Panc1 (cell line): Measurements from ENCODE around the gene ERC2. TPM values are rescaled to one million over a fixed set of nuclear protein-coding genes. Genes with fewer than 3 reads are reported as not detected.

Source experiments
- ATAC-seq: fragments of 200-7000 bp; cut with Tn5 transposase; 2 replicates; pipeline ENCODE4 v1.9.1; 2020; ENCODE audit warnings: mild to moderate bottlenecking, moderate library complexity
- BruUV-seq: library from RNA; stranded (reverse); fragments of 400-500 nt; replicated peaks from 2 replicates; lab custom pipeline; 2021; lab: Mats Ljungman, UMichigan
- CTCF ChIA-PET: fragments of 300-600 bp; sonication (Branson Sonifier 250); formaldehyde crosslinking; loops from one replicate; lab custom pipeline; 2022; ENCODE audit warnings: antibody characterized with exemption; lab: Charles Lee
- POLR2A ChIA-PET: fragments of 300-600 bp; sonication (Branson Sonifier 250); formaldehyde crosslinking; loops from one replicate; lab custom pipeline; 2022; ENCODE audit warnings: antibody characterized with exemption; lab: Charles Lee
- DNase-seq: peaks from one replicate; pipeline ENCODE4 v3.0.0-alpha.2; 2010; ENCODE audit warnings: low read depth, low spot score
- H3K27ac ChIP-seq: 2 replicates; pipeline ENCODE4 v1.5.1; 2011; ENCODE audit warnings: mild to moderate bottlenecking, low read length, inconsistent platforms
- H3K27me3 ChIP-seq: fragments of 200-500 bp; sonication (Bioruptor generic); 2 replicates; pipeline ENCODE4 v1.6.0; 2014; ENCODE audit warnings: low read length, inconsistent platforms; ENCODE audit not compliant: control insufficient read depth, insufficient read depth
- H3K36me3 ChIP-seq: fragments of 200-500 bp; sonication (Bioruptor generic); 2 replicates; pipeline ENCODE4 v1.5.1; 2014; ENCODE audit warnings: inconsistent platforms, mild to moderate bottlenecking, low read length, moderate library complexity; ENCODE audit not compliant: control insufficient read depth, insufficient read depth
- H3K4me1 ChIP-seq: 2 replicates; pipeline ENCODE4 v1.5.1; 2011; ENCODE audit warnings: inconsistent platforms, mild to moderate bottlenecking, low read length, moderate library complexity; ENCODE audit not compliant: control insufficient read depth, insufficient read depth
- H3K4me3 ChIP-seq, 2 experiments: 2 replicates each; pipeline ENCODE4 v1.5.1; 2011 to 2012; ENCODE audit warnings: low read depth in 2 of 2, low read length in 2 of 2, mild to moderate bottlenecking in 2 of 2, inconsistent platforms in 1 of 2, moderate library complexity in 1 of 2
- H3K9me3 ChIP-seq: fragments of 200-500 bp; sonication (Bioruptor generic); 2 replicates; pipeline ENCODE4 v1.5.1; 2014; ENCODE audit warnings: low read depth, mild to moderate bottlenecking, inconsistent platforms, low read length, moderate library complexity; ENCODE audit not compliant: control insufficient read depth, insufficient read depth
- POLR2AphosphoS5 ChIP-seq: IDR thresholded peaks from 2 replicates; pipeline ENCODE4 v1.6.1; 2012; ENCODE audit warnings: mild to moderate bottlenecking, low read depth, low read length, moderate library complexity
- SIN3A ChIP-seq: IDR thresholded peaks from 2 replicates; pipeline ENCODE4 v1.6.1; 2012; ENCODE audit warnings: low read depth, mild to moderate bottlenecking, low read length, moderate library complexity, borderline replicate concordance; ENCODE audit not compliant: insufficient read depth
- TCF7L2 ChIP-seq: IDR thresholded peaks from 2 replicates; pipeline ENCODE4 v1.6.1; 2011; ENCODE audit warnings: mild to moderate bottlenecking, low read depth, low read length, inconsistent platforms
- in situ Hi-C: cut with HindIII; loops from 2 replicates; pipeline ENCODE4 v1.10.0; 2016; ENCODE audit warnings: low sequenced_read_pairs, low pct_unique_long_range_greater_than_20kb
- intact Hi-C: fragments of 100-400 bp; cut with micrococcal nuclease; formaldehyde crosslinking; loops from one replicate; pipeline ENCODE4 v1.10.0; 2022; ENCODE audit not compliant: unreplicated experiment
- total RNA-seq: library from RNA; stranded (reverse); gene quantifications from one replicate; pipeline ENCODE4 v1.2.1, GENCODE V29; 2021; ENCODE audit not compliant: unreplicated experiment
- TF ChIP-seq, protein P1 (sequence below), 2 experiments: IDR thresholded peaks; 2 replicates each; pipeline ENCODE4 v1.6.1; 2011 to 2012; ENCODE audit warnings: low read depth in 2 of 2, control low read depth in 1 of 2, low read length in 1 of 2, mild to moderate bottlenecking in 1 of 2, moderate library complexity in 1 of 2; ENCODE audit not compliant: insufficient read depth in 1 of 2
- TF ChIP-seq, protein P2 (sequence below): fragments of 450-650 bp; IDR thresholded peaks from 2 replicates; pipeline ENCODE4 v1.5.1; 2017; ENCODE audit warnings: mild to moderate bottlenecking

The ERC2 gene
- total RNA-seq, 1 experiment from 2014 or later, result 0.33 TPM

DNA sequence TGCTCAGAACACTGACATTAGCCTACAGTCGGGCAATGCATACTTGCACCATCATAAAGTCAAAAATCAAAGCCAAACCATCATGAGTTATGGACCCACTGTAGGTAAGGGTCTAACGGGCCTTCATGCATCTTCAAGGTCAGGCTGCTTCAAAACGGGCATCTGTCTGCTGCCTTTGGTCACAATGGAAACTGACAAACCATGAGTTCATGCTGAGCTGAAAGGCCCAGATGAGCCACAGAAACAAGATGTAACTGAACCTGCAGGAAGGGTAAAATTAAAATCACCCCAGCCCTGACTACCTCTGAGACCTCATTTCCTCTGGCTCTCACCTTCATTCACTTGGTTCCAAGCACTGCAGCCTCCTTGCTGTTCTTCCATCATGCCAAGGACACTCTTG lies 143.8 kb downstream of the ERC2 start:
- no peak overlapping the region for H3K27ac ChIP-seq
- H3K36me3 ChIP-seq, result no peaks in the 10 kb centered on the region
- no peaks in the 10 kb centered on the region for H3K4me1 ChIP-seq
- ChIA-PET POLR2A (no interaction called here), CTCF (no interaction called here)
- no peaks in the 10 kb centered on the region for H3K27me3 ChIP-seq
- TF ChIP-seq SIN3A (no peak), TCF7L2 (no peak), POLR2AphosphoS5 (no peak)
- TF ChIP-seq, protein P1, sequence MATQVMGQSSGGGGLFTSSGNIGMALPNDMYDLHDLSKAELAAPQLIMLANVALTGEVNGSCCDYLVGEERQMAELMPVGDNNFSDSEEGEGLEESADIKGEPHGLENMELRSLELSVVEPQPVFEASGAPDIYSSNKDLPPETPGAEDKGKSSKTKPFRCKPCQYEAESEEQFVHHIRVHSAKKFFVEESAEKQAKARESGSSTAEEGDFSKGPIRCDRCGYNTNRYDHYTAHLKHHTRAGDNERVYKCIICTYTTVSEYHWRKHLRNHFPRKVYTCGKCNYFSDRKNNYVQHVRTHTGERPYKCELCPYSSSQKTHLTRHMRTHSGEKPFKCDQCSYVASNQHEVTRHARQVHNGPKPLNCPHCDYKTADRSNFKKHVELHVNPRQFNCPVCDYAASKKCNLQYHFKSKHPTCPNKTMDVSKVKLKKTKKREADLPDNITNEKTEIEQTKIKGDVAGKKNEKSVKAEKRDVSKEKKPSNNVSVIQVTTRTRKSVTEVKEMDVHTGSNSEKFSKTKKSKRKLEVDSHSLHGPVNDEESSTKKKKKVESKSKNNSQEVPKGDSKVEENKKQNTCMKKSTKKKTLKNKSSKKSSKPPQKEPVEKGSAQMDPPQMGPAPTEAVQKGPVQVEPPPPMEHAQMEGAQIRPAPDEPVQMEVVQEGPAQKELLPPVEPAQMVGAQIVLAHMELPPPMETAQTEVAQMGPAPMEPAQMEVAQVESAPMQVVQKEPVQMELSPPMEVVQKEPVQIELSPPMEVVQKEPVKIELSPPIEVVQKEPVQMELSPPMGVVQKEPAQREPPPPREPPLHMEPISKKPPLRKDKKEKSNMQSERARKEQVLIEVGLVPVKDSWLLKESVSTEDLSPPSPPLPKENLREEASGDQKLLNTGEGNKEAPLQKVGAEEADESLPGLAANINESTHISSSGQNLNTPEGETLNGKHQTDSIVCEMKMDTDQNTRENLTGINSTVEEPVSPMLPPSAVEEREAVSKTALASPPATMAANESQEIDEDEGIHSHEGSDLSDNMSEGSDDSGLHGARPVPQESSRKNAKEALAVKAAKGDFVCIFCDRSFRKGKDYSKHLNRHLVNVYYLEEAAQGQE (IDR thresholded peaks at IDR 0.05; ENCODE audit: insufficient read depth in 1 of 2, low read depth in 2 of 2, low read length in 1 of 2), result no peak
- TF ChIP-seq, protein P2, sequence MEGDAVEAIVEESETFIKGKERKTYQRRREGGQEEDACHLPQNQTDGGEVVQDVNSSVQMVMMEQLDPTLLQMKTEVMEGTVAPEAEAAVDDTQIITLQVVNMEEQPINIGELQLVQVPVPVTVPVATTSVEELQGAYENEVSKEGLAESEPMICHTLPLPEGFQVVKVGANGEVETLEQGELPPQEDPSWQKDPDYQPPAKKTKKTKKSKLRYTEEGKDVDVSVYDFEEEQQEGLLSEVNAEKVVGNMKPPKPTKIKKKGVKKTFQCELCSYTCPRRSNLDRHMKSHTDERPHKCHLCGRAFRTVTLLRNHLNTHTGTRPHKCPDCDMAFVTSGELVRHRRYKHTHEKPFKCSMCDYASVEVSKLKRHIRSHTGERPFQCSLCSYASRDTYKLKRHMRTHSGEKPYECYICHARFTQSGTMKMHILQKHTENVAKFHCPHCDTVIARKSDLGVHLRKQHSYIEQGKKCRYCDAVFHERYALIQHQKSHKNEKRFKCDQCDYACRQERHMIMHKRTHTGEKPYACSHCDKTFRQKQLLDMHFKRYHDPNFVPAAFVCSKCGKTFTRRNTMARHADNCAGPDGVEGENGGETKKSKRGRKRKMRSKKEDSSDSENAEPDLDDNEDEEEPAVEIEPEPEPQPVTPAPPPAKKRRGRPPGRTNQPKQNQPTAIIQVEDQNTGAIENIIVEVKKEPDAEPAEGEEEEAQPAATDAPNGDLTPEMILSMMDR, result no peak
- in situ Hi-C loops (no loop called here), intact Hi-C loops (no loop called here)
- H3K9me3 ChIP-seq, result no peaks in the 10 kb centered on the region
- BruUV-seq, result no TSS peak
- ATAC-seq, result no peak
- no peak overlapping the region for H3K4me3 ChIP-seq
- no peak for DNase-seq

DNA sequence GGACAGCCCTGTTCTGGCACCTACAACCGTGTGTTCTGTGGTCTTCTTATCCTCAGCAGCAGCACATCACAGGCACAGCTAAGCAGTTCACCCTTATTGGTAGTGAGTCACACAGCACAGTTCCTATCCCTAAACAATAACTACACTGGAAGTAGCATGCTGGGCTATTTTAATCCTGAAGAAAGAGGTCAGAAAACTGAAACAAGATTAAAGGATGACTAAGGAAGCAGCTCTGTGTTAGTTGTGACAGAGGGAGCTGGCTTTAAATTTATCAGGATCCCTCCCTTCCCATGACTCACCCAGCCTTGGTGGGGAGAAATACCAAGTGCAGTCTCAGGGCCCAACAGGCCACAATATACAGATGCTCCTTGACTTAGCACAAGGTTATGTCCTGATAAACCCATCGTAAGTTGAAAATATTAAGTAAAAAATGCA lies 144.3 kb downstream of the ERC2 start:
- ATAC-seq, result no peak
- Histone ChIP-seq H3K36me3 (no peaks in the 10 kb centered on the region), H3K9me3 (no peaks in the 10 kb centered on the region), H3K27me3 (no peaks in the 10 kb centered on the region), H3K4me1 (no peaks in the 10 kb centered on the region), H3K4me3 (no peak overlapping the region), H3K27ac (no peak overlapping the region)
- TF ChIP-seq POLR2AphosphoS5, result no peak
- TF ChIP-seq, protein P1 (IDR thresholded peaks at IDR 0.05; ENCODE audit: insufficient read depth in 1 of 2, low read depth in 2 of 2, low read length in 1 of 2), result no peak
- TF ChIP-seq SIN3A, result no peak
- TF ChIP-seq, protein P2, result no peak
- TF ChIP-seq TCF7L2, result no peak
- intact Hi-C loops (no loop called here), in situ Hi-C loops (no loop called here)
- no peak for DNase-seq
- POLR2A ChIA-PET, result no interaction called here
- CTCF ChIA-PET, result no interaction called here
- no TSS peak for BruUV-seq
